HG02798 (cell line): ENCODE measurements around the gene TRAPPC3.
A peak's percentile ranks its signal among the peaks of the same experiment; 100 is the strongest.

ENCODE experiments used
- ATAC-seq: cut with Tn5 transposase; IDR thresholded peaks from one replicate; pipeline ENCODE4 v1.9.1; 2021; ENCODE audit warnings: mild to moderate bottlenecking; ENCODE audit not compliant: unreplicated experiment, poor library complexity

TRAPPC3 gene

DNA sequence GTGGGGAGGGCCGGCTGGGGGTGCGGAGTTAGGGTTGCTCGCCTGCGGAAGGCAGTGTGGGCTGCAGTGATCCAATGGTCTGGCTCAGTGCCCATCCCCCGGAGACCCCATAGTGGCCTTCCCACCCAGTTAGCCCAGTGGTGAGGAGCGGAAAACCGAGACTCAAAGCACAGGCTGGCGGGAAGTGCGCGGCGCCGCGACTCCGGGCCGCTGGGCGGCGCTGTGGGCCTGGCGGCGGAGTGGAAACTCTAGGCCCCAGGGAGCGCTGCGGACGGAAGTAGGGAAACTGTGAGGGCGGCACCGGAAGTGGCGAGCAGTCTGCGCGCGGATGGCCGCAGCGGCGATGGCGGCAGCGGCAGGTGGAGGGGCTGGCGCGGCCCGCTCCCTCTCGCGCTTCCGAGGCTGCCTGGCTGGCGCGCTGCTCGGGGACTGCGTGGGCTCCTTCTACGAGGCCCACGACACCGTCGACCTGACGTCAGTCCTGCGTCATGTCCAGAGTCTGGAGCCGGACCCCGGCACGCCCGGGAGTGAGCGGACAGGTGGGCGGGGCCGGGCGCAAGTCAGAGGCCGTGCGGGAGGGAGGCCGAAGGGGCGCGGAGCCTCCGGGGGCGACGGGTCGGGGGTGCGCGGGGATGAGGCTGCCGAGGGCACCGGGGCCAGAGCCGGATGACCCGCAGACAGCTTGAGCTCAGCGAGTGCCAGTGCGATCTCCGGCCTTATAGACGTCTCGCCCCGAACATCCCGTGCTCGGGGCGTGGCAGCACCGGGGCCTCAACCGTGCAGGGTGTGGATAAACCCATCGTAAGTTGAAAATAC, 60.5 kb downstream of the TRAPPC3 start, which contains the start of gene ADPRS:
ADPRS (plus strand) TSS at position 316 of the 816 bp plus-strand sequence; CDS start at position 329, 13 bp downstream.
- peak; percentile 83 for ATAC-seq

DNA sequence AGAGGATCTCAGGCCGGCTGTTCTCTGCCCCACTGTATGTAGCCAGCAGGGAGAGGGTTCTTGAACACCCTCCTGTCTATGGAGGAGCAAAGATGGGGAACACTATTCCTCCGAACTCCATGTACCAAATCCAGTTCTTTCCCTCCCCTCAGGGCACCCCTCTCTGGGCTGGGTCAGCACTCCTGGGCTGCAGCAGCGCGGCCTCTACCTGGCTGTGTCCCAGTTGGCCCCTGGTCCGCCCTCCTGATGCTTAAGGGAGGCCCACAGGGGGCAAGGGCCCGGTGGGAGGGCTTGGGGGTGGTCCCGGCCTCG, 61.1 kb downstream of the TRAPPC3 start:
- no peak for ATAC-seq

DNA sequence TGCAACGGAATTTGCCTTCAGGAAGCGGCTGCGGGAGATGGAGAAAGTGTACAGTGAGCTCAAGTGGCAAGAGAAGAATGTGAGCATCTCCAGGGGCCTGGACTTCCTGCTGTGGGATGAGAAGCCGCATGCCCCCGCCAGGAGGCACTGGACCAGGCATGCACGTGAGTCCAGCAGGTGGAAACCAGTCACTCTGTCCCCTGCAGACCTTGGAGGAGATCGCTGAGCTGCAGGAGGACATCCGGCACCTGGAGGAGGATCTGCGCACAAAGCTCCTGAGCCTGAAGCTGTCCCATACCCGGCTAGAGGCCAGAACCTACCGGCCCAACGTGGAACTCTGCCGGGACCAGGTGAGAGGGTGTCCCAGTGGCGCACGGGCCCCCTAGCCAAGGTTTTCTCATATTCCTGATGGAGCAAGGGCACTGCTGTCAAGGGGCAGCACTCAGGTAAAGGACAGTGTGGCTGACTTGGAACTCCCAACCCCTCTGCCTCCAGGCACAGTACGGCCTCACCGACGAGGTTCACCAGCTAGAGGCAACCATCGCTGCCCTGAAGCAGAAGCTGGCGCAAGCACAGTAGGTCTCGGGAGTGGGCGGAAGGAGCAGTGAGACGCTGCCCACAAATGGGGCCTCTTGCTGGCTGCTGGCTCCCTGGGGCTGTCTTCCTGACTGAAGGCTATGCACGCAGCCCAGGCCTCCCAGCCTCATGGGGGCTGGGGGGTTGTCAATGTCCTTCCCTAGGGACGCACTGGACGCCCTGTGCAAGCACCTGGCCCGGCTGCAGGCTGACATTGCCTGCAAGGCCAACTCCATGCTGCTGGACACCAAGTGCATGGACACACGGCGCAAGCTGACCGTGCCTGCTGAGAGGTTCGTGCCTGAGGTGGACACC, 61.8 kb downstream of the TRAPPC3 start:
- ATAC-seq = no peak
